ENCODE results near the gene L3HYPDH. TPM values are rescaled to one million over a fixed set of nuclear protein-coding genes. Genes with fewer than 3 reads are reported as not detected.

L3HYPDH gene
- total RNA-seq, 1 donor from 2014 or later, result 103 TPM

DNA sequence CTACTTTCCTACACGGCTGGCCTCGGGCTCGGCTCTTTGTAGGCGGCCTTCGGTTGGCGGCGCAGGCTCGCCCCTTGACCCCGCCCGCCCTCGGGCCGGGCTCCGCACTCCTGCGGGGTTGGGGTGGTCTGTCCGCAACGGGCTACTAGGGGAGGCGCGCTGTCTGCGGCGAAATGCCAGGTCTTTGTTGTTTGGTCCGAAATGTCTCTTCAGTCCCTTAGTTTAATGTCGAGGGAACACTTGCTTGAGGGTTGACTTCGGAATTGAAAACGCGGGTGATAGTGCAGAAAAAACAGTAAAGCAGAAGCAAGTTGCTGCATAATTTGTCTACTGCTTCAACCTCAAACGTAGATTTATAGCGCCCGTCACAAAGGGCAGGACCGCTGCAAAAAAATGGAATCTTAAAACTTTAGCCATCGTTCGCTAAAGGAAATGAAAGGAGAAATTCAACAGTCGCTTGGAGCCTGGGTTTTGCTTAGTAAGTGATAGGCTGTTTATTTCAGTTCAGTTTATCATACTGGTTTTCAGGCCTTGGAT is 499 bp upstream of the L3HYPDH start:
- no peaks in the 10 kb centered on the region for H3K9me3 ChIP-seq
- H3K27ac ChIP-seq, result peak overlapping the region; percentile 92
- intact Hi-C loops (cut with DNase I), result no loop called here
- H3K4me3 ChIP-seq, result peak overlapping the region; percentile 69 to 97
- peaks cover 0 to 15% of the 10 kb centered on the region in 2 donors for H3K36me3 ChIP-seq
- no peaks in the 10 kb centered on the region for H3K27me3 ChIP-seq
- TF ChIP-seq CTCF (IDR thresholded peaks at IDR 0.05) (no peak), POLR2A (IDR thresholded peaks at IDR 0.05) (no peak), POLR2AphosphoS5 (IDR thresholded peaks at IDR 0.05; ENCODE audit: insufficient read depth in 1 of 2, low read depth in 1 of 2) (no peak)
- H3K4me1 ChIP-seq, result peaks cover 58% of the 10 kb centered on the region
- DNase-seq (ENCODE audit: extremely low spot score in 2 of 2), result peak in 1 of 2 donors; percentile 89

DNA sequence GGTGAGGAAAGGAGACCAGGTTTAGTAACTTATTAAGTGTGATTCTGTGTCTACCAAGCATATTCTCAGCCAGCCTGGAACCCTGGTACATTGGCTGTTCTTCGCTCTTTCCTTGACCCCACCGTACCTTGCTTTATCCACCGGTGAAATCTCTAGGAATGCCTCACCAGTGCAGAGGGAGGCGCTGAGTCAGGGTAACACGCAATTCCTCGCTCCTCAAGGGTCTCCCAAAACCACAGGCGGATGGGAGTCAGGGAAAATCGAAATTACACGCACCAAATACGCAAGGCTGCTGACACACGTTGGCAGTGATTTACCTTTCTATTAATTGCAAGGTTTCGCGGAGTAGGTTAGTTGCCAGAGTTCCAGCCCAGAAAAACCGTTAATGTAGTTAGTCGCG is 845 bp downstream of the L3HYPDH start:
- DNase-seq (ENCODE audit: extremely low spot score in 2 of 2), result no peak
- Histone ChIP-seq H3K9me3 (no peaks in the 10 kb centered on the region), H3K36me3 (peaks cover 0 to 4% of the 10 kb centered on the region in 2 donors), H3K4me3 (peak overlapping the region; percentile 69 to 97), H3K27ac (peak overlapping the region; percentile 92), H3K27me3 (no peaks in the 10 kb centered on the region), H3K4me1 (peaks cover 60% of the 10 kb centered on the region)
- TF ChIP-seq POLR2A (IDR thresholded peaks at IDR 0.05), result no peak
- TF ChIP-seq CTCF (IDR thresholded peaks at IDR 0.05), result no peak
- no peak for TF ChIP-seq POLR2AphosphoS5 (IDR thresholded peaks at IDR 0.05; ENCODE audit: insufficient read depth in 1 of 2, low read depth in 1 of 2)
- intact Hi-C loops (cut with DNase I), result no loop called here

GRCh38 chr14:59482541-59483331 is 1.5 kb downstream of the L3HYPDH start:
- Histone ChIP-seq H3K9me3 (no peaks in the 10 kb centered on the region), H3K4me1 (peaks cover 60% of the 10 kb centered on the region), H3K27ac (peak overlapping the region; percentile 92), H3K27me3 (no peaks in the 10 kb centered on the region), H3K36me3 (peaks cover 0 to 5% of the 10 kb centered on the region in 2 donors), H3K4me3 (peak overlapping the region; percentile 69 to 97)
- TF ChIP-seq CTCF (IDR thresholded peaks at IDR 0.05) (no peak), POLR2AphosphoS5 (IDR thresholded peaks at IDR 0.05; ENCODE audit: insufficient read depth in 1 of 2, low read depth in 1 of 2) (no peak), POLR2A (IDR thresholded peaks at IDR 0.05) (no peak)
- no peak for DNase-seq (ENCODE audit: extremely low spot score in 2 of 2)
- intact Hi-C loops (cut with DNase I), result no loop called here

GRCh38 chr14:59481871-59482540 is 2.2 kb downstream of the L3HYPDH start:
- intact Hi-C loops (cut with DNase I), result no loop called here
- peak overlapping the region; percentile 69 to 97 for H3K4me3 ChIP-seq
- peaks cover 59% of the 10 kb centered on the region for H3K4me1 ChIP-seq
- TF ChIP-seq CTCF (IDR thresholded peaks at IDR 0.05), result no peak
- TF ChIP-seq POLR2AphosphoS5 (IDR thresholded peaks at IDR 0.05; ENCODE audit: insufficient read depth in 1 of 2, low read depth in 1 of 2), result no peak
- TF ChIP-seq POLR2A (IDR thresholded peaks at IDR 0.05), result no peak
- no peak for DNase-seq (ENCODE audit: extremely low spot score in 2 of 2)
- no peaks in the 10 kb centered on the region for H3K27me3 ChIP-seq
- peak overlapping the region; percentile 92 for H3K27ac ChIP-seq
- H3K36me3 ChIP-seq, result peaks cover 0 to 5% of the 10 kb centered on the region in 2 donors
- H3K9me3 ChIP-seq, result no peaks in the 10 kb centered on the region

Measured in vagina (tissue), 2 donors.